Measurements from ENCODE around the gene YDJC. TPM values are rescaled to one million over a fixed set of nuclear protein-coding genes. Genes with fewer than 3 reads are reported as not detected.

Gene YDJC
- total and polyA plus RNA-seq, 9 of the 15 experiments (the other 6 are each of a cell fraction or from before 2014, with no cell fraction given), result 13.5 to 871 (median 164) TPM

GRCh38 chr22:21587803-21588611 lies 41.8 kb downstream of the YDJC start (continued):
- TF ChIP-seq E2F8 (IDR thresholded peaks at IDR 0.05; ENCODE audit: low read depth, partially characterized antibody), result no peak
- TF ChIP-seq DEAF1 (CRISPR knock-in tag; IDR thresholded peaks at IDR 0.05), result peak; percentile 30; the same call in 1 of the 2 replicates
- no peak for TF ChIP-seq SMARCE1 (IDR thresholded peaks at IDR 0.05)
- no peak for TF ChIP-seq EP400 (IDR thresholded peaks at IDR 0.05)
- no peak for TF ChIP-seq SNIP1 (IDR thresholded peaks at IDR 0.05; ENCODE audit: low read depth)
- no peak for TF ChIP-seq ZSCAN29 (IDR thresholded peaks at IDR 0.05)
- TF ChIP-seq ZNF79 (CRISPR knock-in tag; IDR thresholded peaks at IDR 0.05; ENCODE audit: low read depth), result peak; percentile 97
- no peak for TF ChIP-seq ZBED1 (IDR thresholded peaks at IDR 0.05)
- no peak for TF ChIP-seq MEF2D (tag; conservative IDR thresholded peaks at IDR 0.05; ENCODE audit: low read depth)
- TF ChIP-seq JUNB (CRISPR knock-in tag; conservative IDR thresholded peaks at IDR 0.05), result no peak
- no peak for TF ChIP-seq PHF21A (IDR thresholded peaks at IDR 0.05; ENCODE audit: borderline replicate concordance, low read depth)
- TF ChIP-seq ARID1B (IDR thresholded peaks at IDR 0.05), result no peak
- no peak for TF ChIP-seq RFX1 (IDR thresholded peaks at IDR 0.05)
- no peak for TF ChIP-seq USF1 (CRISPR knock-in tag; IDR thresholded peaks at IDR 0.05)
- TF ChIP-seq BACH1 (tag; IDR thresholded peaks at IDR 0.05), result no peak
- TF ChIP-seq ZNF740 (CRISPR knock-in tag; IDR thresholded peaks at IDR 0.05), result no peak
- TF ChIP-seq ZNF740 (tag; IDR thresholded peaks at IDR 0.05), result no peak
- TF ChIP-seq ZNF445 (CRISPR knock-in tag; IDR thresholded peaks at IDR 0.05; ENCODE audit: low read depth), result no peak
- peak; percentile 30 for TF ChIP-seq ZNF41 (CRISPR knock-in tag; conservative IDR thresholded peaks at IDR 0.05)
- TF ChIP-seq TAF9B (IDR thresholded peaks at IDR 0.05; ENCODE audit: partially characterized antibody), result no peak
- no peak for TF ChIP-seq SMARCA4 (IDR thresholded peaks at IDR 0.05)
- TF ChIP-seq ZNF197 (CRISPR knock-in tag; IDR thresholded peaks at IDR 0.05; ENCODE audit: low read depth), result peak; percentile 87
- TF ChIP-seq ZNF354B (CRISPR knock-in tag; IDR thresholded peaks at IDR 0.05), result no peak
- TF ChIP-seq SIN3A (IDR thresholded peaks at IDR 0.05; ENCODE audit: borderline replicate concordance in 2 of 2, control insufficient read depth in 1 of 2, low read depth in 2 of 2, low read length in 2 of 2), result peak; percentile 54 to 69; a peak in 1 of 4 replicates
- TF ChIP-seq NR1H2 (CRISPR knock-in tag; IDR thresholded peaks at IDR 0.05), result no peak

Data from K562 (cell line).